ENCODE measurements around the gene SLX4IP. TPM values are rescaled to one million over a fixed set of nuclear protein-coding genes. Genes with fewer than 3 reads are reported as not detected.

Gene SLX4IP
- total RNA-seq, 4 donors from 2014 or later = 2.0 to 3.4 (median 3.3) TPM

DNA sequence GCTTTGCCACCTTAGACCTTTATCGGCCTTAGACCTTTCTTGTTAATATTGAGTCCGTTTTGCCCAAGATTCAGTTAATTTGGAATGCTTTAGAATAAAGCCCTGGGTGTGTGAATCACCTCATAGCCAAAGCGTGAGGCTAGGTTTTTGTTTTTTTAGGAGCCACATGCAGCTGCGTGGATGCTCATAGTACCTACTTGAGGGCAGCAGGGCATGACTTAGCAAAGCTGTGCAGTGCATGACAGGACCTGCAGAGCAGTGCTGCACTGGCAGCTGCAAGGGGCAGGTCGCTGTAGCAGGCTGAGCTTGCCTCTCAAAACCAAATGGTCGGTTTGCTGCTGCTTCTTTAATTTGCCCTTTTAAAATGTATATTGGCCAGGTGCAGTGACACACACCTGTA is 122.6 kb downstream of the SLX4IP start:
- no peak for ATAC-seq (ENCODE audit: low FRiP score)
- TF ChIP-seq, protein P1, sequence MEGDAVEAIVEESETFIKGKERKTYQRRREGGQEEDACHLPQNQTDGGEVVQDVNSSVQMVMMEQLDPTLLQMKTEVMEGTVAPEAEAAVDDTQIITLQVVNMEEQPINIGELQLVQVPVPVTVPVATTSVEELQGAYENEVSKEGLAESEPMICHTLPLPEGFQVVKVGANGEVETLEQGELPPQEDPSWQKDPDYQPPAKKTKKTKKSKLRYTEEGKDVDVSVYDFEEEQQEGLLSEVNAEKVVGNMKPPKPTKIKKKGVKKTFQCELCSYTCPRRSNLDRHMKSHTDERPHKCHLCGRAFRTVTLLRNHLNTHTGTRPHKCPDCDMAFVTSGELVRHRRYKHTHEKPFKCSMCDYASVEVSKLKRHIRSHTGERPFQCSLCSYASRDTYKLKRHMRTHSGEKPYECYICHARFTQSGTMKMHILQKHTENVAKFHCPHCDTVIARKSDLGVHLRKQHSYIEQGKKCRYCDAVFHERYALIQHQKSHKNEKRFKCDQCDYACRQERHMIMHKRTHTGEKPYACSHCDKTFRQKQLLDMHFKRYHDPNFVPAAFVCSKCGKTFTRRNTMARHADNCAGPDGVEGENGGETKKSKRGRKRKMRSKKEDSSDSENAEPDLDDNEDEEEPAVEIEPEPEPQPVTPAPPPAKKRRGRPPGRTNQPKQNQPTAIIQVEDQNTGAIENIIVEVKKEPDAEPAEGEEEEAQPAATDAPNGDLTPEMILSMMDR (IDR thresholded peaks at IDR 0.05) = no peak
- no peak for DNase-seq (ENCODE audit: low spot score)

DNA sequence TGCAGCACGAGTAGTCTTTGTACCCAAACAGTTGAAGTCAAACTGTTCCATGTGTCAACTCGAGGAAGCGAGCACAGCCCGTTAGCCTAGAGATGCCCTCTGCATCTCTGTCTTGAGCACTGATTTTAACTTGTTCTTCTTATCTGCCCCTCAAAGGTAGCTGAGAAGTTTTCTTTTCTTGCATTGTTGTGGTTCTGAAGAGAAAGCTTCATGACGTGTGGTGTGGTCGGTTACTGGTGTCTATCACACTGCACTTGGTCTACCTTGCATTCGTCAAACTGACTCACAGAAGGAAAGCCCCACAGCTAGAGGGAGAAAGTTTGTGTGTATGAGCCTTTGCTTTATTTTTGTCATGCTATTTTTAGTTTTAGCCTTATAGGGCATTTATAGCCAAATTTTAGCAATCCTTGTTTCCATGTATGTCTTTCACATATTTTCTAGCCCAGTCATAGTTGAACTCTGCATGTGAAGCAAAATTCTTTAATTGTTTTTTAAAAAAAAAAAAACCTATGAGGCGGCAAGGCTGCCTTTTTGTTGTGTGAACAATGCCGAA is 123.6 kb downstream of the SLX4IP start:
- TF ChIP-seq, protein P1 (IDR thresholded peaks at IDR 0.05) = no peak
- DNase-seq (ENCODE audit: low spot score) (no peak), ATAC-seq (ENCODE audit: low FRiP score) (no peak)

DNA sequence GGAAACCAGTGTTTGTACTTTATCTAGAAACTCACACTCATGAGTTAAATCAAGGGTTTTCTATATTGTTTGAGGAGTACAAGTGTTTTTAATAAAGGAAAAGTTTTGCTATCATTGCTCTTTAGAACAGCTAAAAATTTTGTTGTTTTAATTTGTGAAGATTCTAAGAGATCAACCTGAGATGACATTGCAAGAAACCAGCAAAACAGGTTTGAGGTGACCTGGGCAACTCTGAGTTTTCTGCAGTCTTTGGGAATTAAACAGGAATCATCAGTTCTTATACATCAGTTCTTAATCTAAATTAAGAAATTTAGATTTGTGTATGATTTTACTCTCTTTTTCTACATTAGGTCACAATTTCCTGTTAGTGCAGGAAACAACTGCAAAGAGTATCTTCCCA is 124.2 kb downstream of the SLX4IP start:
- no peak for DNase-seq (ENCODE audit: low spot score)
- TF ChIP-seq, protein P1 (IDR thresholded peaks at IDR 0.05) = no peak
- no peak for ATAC-seq (ENCODE audit: low FRiP score)

DNA sequence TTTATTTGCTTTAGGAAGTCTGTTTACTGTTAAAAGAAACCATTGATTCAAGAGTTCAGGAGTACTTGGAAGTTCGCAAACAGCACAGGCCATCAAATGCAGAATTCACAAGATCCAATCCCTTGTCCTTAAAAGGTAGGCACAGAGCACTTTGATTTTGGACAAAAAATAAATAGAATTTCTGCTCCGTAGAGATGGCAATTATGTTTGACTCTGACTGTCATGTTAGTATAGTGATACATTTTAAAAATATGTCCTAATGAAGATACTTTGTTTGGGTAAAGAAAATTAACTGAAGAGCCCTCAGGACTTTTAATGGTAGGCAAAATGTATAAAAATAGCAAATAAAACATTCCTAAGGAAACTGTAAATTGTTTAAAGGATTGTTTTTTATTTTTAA is 125.6 kb downstream of the SLX4IP start:
- TF ChIP-seq, protein P1 (IDR thresholded peaks at IDR 0.05) = no peak
- no peak for DNase-seq (ENCODE audit: low spot score)
- no peak for ATAC-seq (ENCODE audit: low FRiP score)

DNA sequence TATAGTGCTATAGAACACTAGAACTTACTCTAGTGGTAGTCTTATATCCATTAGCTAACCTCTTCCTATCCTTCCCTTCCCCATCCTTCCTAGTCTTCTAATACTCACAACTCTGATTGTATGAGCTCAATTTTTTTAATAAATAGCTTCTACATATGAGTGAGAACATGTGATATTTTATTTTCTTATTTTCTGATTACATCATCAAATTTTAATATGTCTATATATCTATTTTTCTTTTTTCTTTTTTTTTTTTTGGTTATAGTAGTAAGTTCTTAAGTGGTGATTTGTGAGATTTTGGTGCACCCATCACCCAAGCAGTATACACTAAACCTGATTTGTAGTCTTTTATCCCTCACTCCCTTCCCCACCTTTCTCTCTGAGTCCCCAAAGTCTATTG is 126.2 kb downstream of the SLX4IP start:
- ATAC-seq (ENCODE audit: low FRiP score) (no peak), DNase-seq (ENCODE audit: low spot score) (no peak)
- TF ChIP-seq, protein P1 (IDR thresholded peaks at IDR 0.05) = no peak

DNA sequence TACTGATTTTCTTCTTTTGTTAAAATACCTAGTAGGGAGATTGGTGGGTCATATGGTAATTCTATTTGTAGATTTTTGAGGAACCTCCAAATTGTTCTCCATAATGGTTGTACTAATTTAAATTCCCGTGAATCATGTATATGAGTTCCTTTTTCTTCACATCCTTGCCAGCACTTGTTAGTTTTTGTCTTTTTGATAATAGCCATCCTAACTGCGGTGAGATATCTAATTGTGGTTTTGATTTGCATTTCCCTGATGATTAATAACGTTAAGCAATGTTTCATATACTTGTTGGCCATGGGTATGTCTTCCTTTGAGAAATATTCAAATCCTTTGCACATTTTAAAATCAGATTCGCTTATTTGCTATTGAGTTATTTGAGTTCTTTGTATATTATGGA is 127.8 kb downstream of the SLX4IP start:
- ATAC-seq (ENCODE audit: low FRiP score) (no peak), DNase-seq (ENCODE audit: low spot score) (no peak)
- TF ChIP-seq, protein P1 (IDR thresholded peaks at IDR 0.05) = no peak

DNA sequence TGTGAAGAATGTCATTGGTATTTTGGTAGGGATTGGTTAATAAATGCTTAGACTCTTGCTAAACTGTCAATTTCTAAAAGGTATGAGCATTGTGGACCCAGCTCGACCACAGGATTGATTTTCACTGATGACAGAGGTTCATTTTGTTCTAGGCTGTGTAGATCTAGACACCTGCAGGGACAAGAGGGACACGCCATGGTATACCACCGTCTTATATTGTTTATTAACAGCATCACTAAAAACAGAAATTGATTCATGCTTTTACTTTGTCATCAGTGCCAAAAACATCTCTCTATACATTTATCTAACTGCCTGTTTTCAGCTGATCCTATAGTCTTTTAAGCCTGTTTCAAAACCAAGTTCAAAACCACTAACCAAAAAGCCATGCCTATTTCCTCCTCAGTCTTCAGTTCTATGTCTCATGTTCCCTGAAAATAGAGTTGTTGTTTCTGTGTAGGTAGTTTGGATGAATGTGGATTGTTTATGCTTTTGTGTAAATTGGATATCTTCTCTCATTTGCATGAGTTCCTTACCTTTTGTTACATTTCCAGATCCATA is 128.9 kb downstream of the SLX4IP start:
- TF ChIP-seq, protein P1 (IDR thresholded peaks at IDR 0.05) = no peak
- ATAC-seq (ENCODE audit: low FRiP score) (no peak), DNase-seq (ENCODE audit: low spot score) (no peak)
